Activated CD8-positive, alpha-beta memory T cell treated with anti-CD3 and anti-CD28 coated beads for 1 hour (primary cell): ENCODE data around the gene KRTAP10-1.

Experiments used
- DNase-seq, 2 donors: peaks; one replicate each; pipeline ENCODE4 v3.0.0-alpha.2; 2020; ENCODE audit warnings: low read depth in 1 of 2; ENCODE audit errors: extremely low read depth in 1 of 2

Gene KRTAP10-1

GRCh38 chr21:44529503-44530125 lies 10.4 kb downstream of the KRTAP10-1 start:
- DNase-seq: no peak

GRCh38 chr21:44529011-44529421 lies 11.0 kb downstream of the KRTAP10-1 start:
- no peak for DNase-seq

- no peak for DNase-seq
Observed at GRCh38 chr21:44528634-44528995, 11.4 kb downstream of the KRTAP10-1 start.

GRCh38 chr21:44527983-44528633 lies 11.9 kb downstream of the KRTAP10-1 start:
- DNase-seq: no peak

GRCh38 chr21:44527156-44527982 lies 12.6 kb downstream of the KRTAP10-1 start:
- no peak for DNase-seq

GRCh38 chr21:44526096-44526997 lies 13.6 kb downstream of the KRTAP10-1 start:
- DNase-seq: no peak

GRCh38 chr21:44525391-44526095 lies 14.5 kb downstream of the KRTAP10-1 start:
- DNase-seq: no peak

GRCh38 chr21:44524414-44525371 lies 15.3 kb downstream of the KRTAP10-1 start:
- DNase-seq: no peak

- no peak for DNase-seq
Observed at GRCh38 chr21:44523567-44524413, 16.2 kb downstream of the KRTAP10-1 start.

- no peak for DNase-seq
Observed at GRCh38 chr21:44522753-44523204, 17.2 kb downstream of the KRTAP10-1 start.

GRCh38 chr21:44521928-44522752 lies 17.9 kb downstream of the KRTAP10-1 start:
- no peak for DNase-seq

GRCh38 chr21:44521301-44521927 lies 18.6 kb downstream of the KRTAP10-1 start:
- no peak for DNase-seq

GRCh38 chr21:44520326-44521300 lies 19.4 kb downstream of the KRTAP10-1 start:
- no peak for DNase-seq

- DNase-seq: no peak
Observed at GRCh38 chr21:44519346-44520325, 20.4 kb downstream of the KRTAP10-1 start.
